ENCODE measurements around the gene P2RX2. TPM values are rescaled to one million over a fixed set of nuclear protein-coding genes. Genes with fewer than 3 reads are reported as not detected.

The P2RX2 gene
- total RNA-seq, 1 experiment from 2014 or later = not detected

GRCh38 chr12:132620113-132620898 lies 1.7 kb downstream of the P2RX2 start:
- Histone ChIP-seq H4K20me1 (ENCODE audit: insufficient read depth) (no peaks in the 10 kb centered on the region), H2AFZ (ENCODE audit: low read depth, low read length, poor library complexity, severe bottlenecking) (no peak overlapping the region), H3K4me1 (ENCODE audit: control insufficient read depth in 1 of 2, insufficient read depth in 2 of 2, low read length in 2 of 2) (peaks cover 0 to 14% of the 10 kb centered on the region in 2 experiments; a peak in 1 of 4 replicates), H3K36me3 (ENCODE audit: control insufficient read depth in 1 of 2, insufficient read depth in 2 of 2, low read length in 2 of 2) (peaks cover 3 to 11% of the 10 kb centered on the region in 2 experiments; a peak in 2 of 4 replicates), H3K4me2 (ENCODE audit: low read length) (no peak overlapping the region), H3K9me2 (ENCODE audit: insufficient read depth) (no peaks in the 10 kb centered on the region), H3K9ac (ENCODE audit: low read length) (no peak overlapping the region), H3K9me3 (ENCODE audit: control insufficient read depth in 1 of 2, insufficient read depth in 1 of 2, low read depth in 1 of 2, low read length in 2 of 2) (no peaks in the 10 kb centered on the region), H3K79me2 (ENCODE audit: insufficient read depth, low read length) (no peaks in the 10 kb centered on the region), H3K27me3 (ENCODE audit: insufficient read depth, low read length) (no peaks in the 10 kb centered on the region), H3K4me3 (replicated peaks in 1 of 2; ENCODE audit: low read depth in 1 of 2, low read length in 2 of 2) (no peak overlapping the region), H3K27ac (ENCODE audit: low read depth, low read length) (no peak overlapping the region)
- ATAC-seq = peak; percentile 8; the same call in 1 of the 2 replicates
- TF ChIP-seq YY1 (IDR thresholded peaks at IDR 0.05; ENCODE audit: extremely low read depth, insufficient replicate concordance, low read depth, low read length) (no peak), ZFX (IDR thresholded peaks at IDR 0.05) (no peak), JUND (IDR thresholded peaks at IDR 0.05) (no peak), MAX (IDR thresholded peaks at IDR 0.05) (no peak), RAD21 (IDR thresholded peaks at IDR 0.05; ENCODE audit: low read depth) (no peak), POLR2A (IDR thresholded peaks at IDR 0.05; ENCODE audit: borderline replicate concordance, extremely low read depth, insufficient read depth, insufficient read length) (no peak), FOSL1 (IDR thresholded peaks at IDR 0.05; ENCODE audit: low read depth) (no peak), TCF7L2 (IDR thresholded peaks at IDR 0.05; ENCODE audit: borderline replicate concordance, extremely low read depth, insufficient read depth, insufficient read length) (no peak)
- ChIA-PET CTCF (no interaction called here), POLR2A (no interaction called here), RAD21 (ENCODE audit: low non-redundant PET in 1 of 2, low total read pairs in 2 of 2, uncharacterized antibody in 2 of 2, unreplicated experiment in 2 of 2) (no interaction called here)
- intact Hi-C loops (cut with micrococcal nuclease) = no loop called here
- DNase-seq (ENCODE audit: low read depth, low spot score) = no peak
- no TSS peak for BruUV-seq (replicated peaks)

- Histone ChIP-seq H3K4me3 (replicated peaks in 1 of 2; ENCODE audit: low read depth in 1 of 2, low read length in 2 of 2) (no peak overlapping the region), H3K9ac (ENCODE audit: low read length) (no peak overlapping the region), H3K79me2 (ENCODE audit: insufficient read depth, low read length) (no peaks in the 10 kb centered on the region), H3K36me3 (ENCODE audit: control insufficient read depth in 1 of 2, insufficient read depth in 2 of 2, low read length in 2 of 2) (peaks cover 8 to 18% of the 10 kb centered on the region in 2 experiments; a peak in 3 of 4 replicates), H3K9me2 (ENCODE audit: insufficient read depth) (no peaks in the 10 kb centered on the region), H3K9me3 (ENCODE audit: control insufficient read depth in 1 of 2, insufficient read depth in 1 of 2, low read depth in 1 of 2, low read length in 2 of 2) (no peaks in the 10 kb centered on the region), H4K20me1 (ENCODE audit: insufficient read depth) (no peaks in the 10 kb centered on the region), H3K4me1 (ENCODE audit: control insufficient read depth in 1 of 2, insufficient read depth in 2 of 2, low read length in 2 of 2) (peaks cover 0 to 14% of the 10 kb centered on the region in 2 experiments; a peak in 1 of 4 replicates), H2AFZ (ENCODE audit: low read depth, low read length, poor library complexity, severe bottlenecking) (no peak overlapping the region), H3K27me3 (ENCODE audit: insufficient read depth, low read length) (no peaks in the 10 kb centered on the region), H3K4me2 (ENCODE audit: low read length) (no peak overlapping the region), H3K27ac (ENCODE audit: low read depth, low read length) (no peak overlapping the region)
- POLR2A ChIA-PET = no interaction called here
- peak; percentile 11 for ATAC-seq
- RAD21 ChIA-PET (ENCODE audit: low non-redundant PET in 1 of 2, low total read pairs in 2 of 2, uncharacterized antibody in 2 of 2, unreplicated experiment in 2 of 2) = no interaction called here
- intact Hi-C loops (cut with micrococcal nuclease) = no loop called here
- no peak for DNase-seq (ENCODE audit: low read depth, low spot score)
- BruUV-seq (replicated peaks) = no TSS peak
- CTCF ChIA-PET = no interaction called here
- TF ChIP-seq CTCF (IDR thresholded peaks at IDR 0.05 in 2 of 3, conservative IDR thresholded peaks at IDR 0.05 in 1 of 3; ENCODE audit: borderline replicate concordance in 1 of 3, insufficient read depth in 1 of 3, low read depth in 2 of 3, low read length in 2 of 3) = no peak
- TF ChIP-seq ELF1 (IDR thresholded peaks at IDR 0.05; ENCODE audit: borderline replicate concordance, low read depth) = no peak
- TF ChIP-seq RAD21 (IDR thresholded peaks at IDR 0.05; ENCODE audit: low read depth) = no peak
- no peak for TF ChIP-seq EGR1 (IDR thresholded peaks at IDR 0.05; ENCODE audit: low read depth)
- no peak for TF ChIP-seq CBX3 (IDR thresholded peaks at IDR 0.05; ENCODE audit: low read depth)
- TF ChIP-seq EZH2phosphoT487 (IDR thresholded peaks at IDR 0.05; ENCODE audit: borderline replicate concordance) = no peak
- TF ChIP-seq ZFX (IDR thresholded peaks at IDR 0.05) = no peak
- TF ChIP-seq POLR2A (IDR thresholded peaks at IDR 0.05; ENCODE audit: borderline replicate concordance, extremely low read depth, insufficient read depth, insufficient read length) = no peak
- no peak for TF ChIP-seq CEBPB (IDR thresholded peaks at IDR 0.05; ENCODE audit: low read depth)
These were observed 2.5 kb downstream of the P2RX2 start for GRCh38 chr12:132620899-132621656.

Measured in HCT116 (cell line).